GM12878 (cell line): Measurements from ENCODE around the gene KDM2A. TPM values are rescaled to one million over a fixed set of nuclear protein-coding genes. Genes with fewer than 3 reads are reported as not detected.
A peak's percentile ranks its signal among the peaks of the same experiment; 100 is the strongest.

Experiments used
- ATAC-seq: fragments of 200-7000 bp; cut with Tn5 transposase; 3 replicates; pipeline ENCODE4 v1.9.1; 2020; ENCODE audit warnings: mild to moderate bottlenecking, moderate library complexity
- BruUV-seq: library from RNA; stranded (reverse); fragments of 400-500 nt; replicated peaks from 2 replicates; lab custom pipeline; 2021; lab: Mats Ljungman, UMichigan
- CTCF ChIA-PET: fragments of 300-600 bp; sonication (Branson Sonifier 250); formaldehyde crosslinking; extraction: SDS; loops from one replicate; lab custom pipeline; 2021; ENCODE audit warnings: inconsistent platforms; lab: Yijun Ruan, JAX
- POLR2A ChIA-PET: fragments of 350-600 bp; formaldehyde crosslinking; extraction: SDS; loops from one replicate; lab custom pipeline; 2021; ENCODE audit warnings: inconsistent platforms; lab: Charles Lee
- RAD21 ChIA-PET: fragments of 300-600 bp; sonication (Branson Sonifier 250); formaldehyde crosslinking; loops from one replicate; lab custom pipeline; 2023; ENCODE audit warnings: antibody characterized with exemption; ENCODE audit not compliant: unreplicated experiment; lab: Charles Lee
- SMC1A ChIA-PET: fragments of 300-600 bp; sonication (Branson Sonifier 250); formaldehyde crosslinking; loops from one replicate; lab custom pipeline; 2023; ENCODE audit not compliant: unreplicated experiment, uncharacterized antibody; lab: Charles Lee
- DNase-seq: peaks from one replicate; pipeline ENCODE4 v3.0.0-alpha.2; 2011; ENCODE audit warnings: low read depth, low spot score
- FAIRE-seq: peaks from 3 replicates; lab custom pipeline; 2011; peaks lifted over from hg19 to GRCh38; lab: Jason Lieb, UNC
- H2AFZ ChIP-seq: 2 replicates; pipeline ENCODE4 v1.6.0; 2011; ENCODE audit warnings: low read depth, low read length, control low read depth; ENCODE audit not compliant: control insufficient read depth
- H3K27ac ChIP-seq: 2 replicates; pipeline ENCODE4 v1.5.1; 2011; ENCODE audit warnings: control low read depth; ENCODE audit not compliant: control insufficient read depth, insufficient read depth
- H3K27me3 ChIP-seq, 2 experiments: replicated peaks in 1 of 2; 2 replicates each; pipeline versions ENCODE4 v1.6.0 to v1.6.1; 2011; ENCODE audit warnings: low read length in 1 of 2; ENCODE audit not compliant: control insufficient read depth in 2 of 2, insufficient read depth in 2 of 2
- H3K36me3 ChIP-seq, 2 experiments: 2 replicates each; pipeline ENCODE4 v1.5.1; 2011; ENCODE audit warnings: low read length in 1 of 2; ENCODE audit not compliant: control insufficient read depth in 2 of 2, insufficient read depth in 2 of 2
- H3K4me1 ChIP-seq: 2 replicates; pipeline ENCODE4 v1.6.1; 2011; ENCODE audit warnings: mild to moderate bottlenecking, low read length, moderate library complexity, mixed read lengths; ENCODE audit not compliant: control insufficient read depth, insufficient read depth
- H3K4me2 ChIP-seq: 2 replicates; pipeline ENCODE4 v1.6.0; 2011; ENCODE audit warnings: control low read depth; ENCODE audit not compliant: control insufficient read depth, insufficient read depth
- H3K4me3 ChIP-seq: fragments of 200-600 bp; sonication (generic); 2 replicates; pipeline ENCODE4 v1.5.1; 2016
- H3K79me2 ChIP-seq: 2 replicates; pipeline ENCODE4 v1.6.0; 2011; ENCODE audit warnings: low read length; ENCODE audit not compliant: control insufficient read depth, insufficient read depth
- H3K9ac ChIP-seq: 2 replicates; pipeline ENCODE4 v1.8.0; 2011; ENCODE audit warnings: low read length, control low read depth, mixed read lengths; ENCODE audit not compliant: control insufficient read depth, insufficient read depth
- H3K9me3 ChIP-seq: replicated peaks from 3 replicates; pipeline ENCODE4 v1.5.1; 2011; ENCODE audit warnings: mild to moderate bottlenecking, low read length; ENCODE audit not compliant: control insufficient read depth, insufficient read depth
- H4K20me1 ChIP-seq: 2 replicates; pipeline ENCODE4 v1.6.0; 2011; ENCODE audit not compliant: control insufficient read depth, insufficient read depth
- BCL11A ChIP-seq: IDR thresholded peaks from 2 replicates; pipeline ENCODE4 v1.6.1; 2011; ENCODE audit warnings: low read depth, low read length
- CBX5 ChIP-seq: sonication (generic); IDR thresholded peaks from 2 replicates; pipeline ENCODE4 v1.6.1; 2016; ENCODE audit warnings: low read depth, moderate library complexity, mild to moderate bottlenecking, inconsistent platforms
- CHD2 ChIP-seq: IDR thresholded peaks from 2 replicates; pipeline ENCODE4 v1.6.1; 2011; ENCODE audit warnings: low read depth, low read length, improper control_type of control experiment, borderline replicate concordance
- E2F8 ChIP-seq: fragments of 450-650 bp; IDR thresholded peaks from 2 replicates; pipeline ENCODE4 v1.6.1; 2018; ENCODE audit warnings: mild to moderate bottlenecking, low read depth, moderate library complexity; ENCODE audit not compliant: partially characterized antibody
- EZH2 ChIP-seq: IDR thresholded peaks from 2 replicates; pipeline ENCODE4 v1.6.1; 2012; ENCODE audit warnings: low read depth, mild to moderate bottlenecking, control low read depth, inconsistent platforms, low read length, borderline replicate concordance; ENCODE audit not compliant: control insufficient read depth
- FOXK2 ChIP-seq: fragments of 450-650 bp; IDR thresholded peaks from 2 replicates; pipeline ENCODE4 v1.6.1; 2017; ENCODE audit warnings: mild to moderate bottlenecking, moderate library complexity
- HDAC2 ChIP-seq: fragments of 200-600 bp; sonication (generic); IDR thresholded peaks from 2 replicates; pipeline ENCODE4 v1.6.1; 2017
- IRF5 ChIP-seq: fragments of 450-650 bp; IDR thresholded peaks from 2 replicates; pipeline ENCODE4 v1.6.1; 2017; ENCODE audit warnings: borderline replicate concordance
- MTA2 ChIP-seq: fragments of 450-650 bp; IDR thresholded peaks from 2 replicates; pipeline ENCODE4 v1.6.1; 2016; ENCODE audit warnings: low read depth, mild to moderate bottlenecking, moderate library complexity
- MYC ChIP-seq: IDR thresholded peaks from 2 replicates; pipeline ENCODE4 v1.6.1; 2011; ENCODE audit warnings: mild to moderate bottlenecking, low read length, moderate library complexity, inconsistent platforms; ENCODE audit not compliant: insufficient read depth, insufficient replicate concordance, insufficient read length, severe bottlenecking
- NFXL1 ChIP-seq: fragments of 450-650 bp; IDR thresholded peaks from 2 replicates; pipeline ENCODE4 v1.6.1; 2017; ENCODE audit warnings: antibody characterized with exemption, mild to moderate bottlenecking, borderline replicate concordance
- PAX8 ChIP-seq: fragments of 450-650 bp; IDR thresholded peaks from 2 replicates; pipeline ENCODE4 v1.6.1; 2017; ENCODE audit warnings: mild to moderate bottlenecking, moderate library complexity
- RAD51 ChIP-seq: fragments of 450-650 bp; IDR thresholded peaks from 2 replicates; pipeline ENCODE4 v1.6.1; 2016; ENCODE audit warnings: moderate library complexity, mild to moderate bottlenecking, inconsistent platforms
- RELA ChIP-seq: fragments of 450-650 bp; IDR thresholded peaks from 2 replicates; pipeline ENCODE4 v1.8.0; 2014; ENCODE audit warnings: borderline replicate concordance; ENCODE audit not compliant: partially characterized antibody
- RFX5 ChIP-seq: IDR thresholded peaks from 2 replicates; pipeline ENCODE4 v1.6.1; 2011; ENCODE audit warnings: low read depth, low read length, improper control_type of control experiment
- SKIL ChIP-seq: fragments of 450-650 bp; IDR thresholded peaks from 2 replicates; pipeline ENCODE4 v1.6.1; 2017; ENCODE audit warnings: mild to moderate bottlenecking, low read depth, inconsistent platforms; ENCODE audit not compliant: poor library complexity, severe bottlenecking
- WGBS: methylation state at CpG from one replicate; pipeline ENCODE4 v1.1.6; 2016; ENCODE audit warnings: low lambda C conversion rate; ENCODE audit not compliant: insufficient replicate concordance, insufficient coverage; ENCODE audit errors: missing lambda C conversion rate; 5-methylcytosine and 5-hydroxymethylcytosine counted together
- in situ Hi-C: fragments of 300-500 bp; cut with MboI; formaldehyde crosslinking; loops from 9 replicates; pipeline ENCODE4 v1.14.3; 2018; ENCODE audit warnings: mixed read lengths
- intact Hi-C: fragments of 100-400 bp; cut with micrococcal nuclease; formaldehyde crosslinking; loops from one replicate; pipeline ENCODE4 v1.14.2; 2022; ENCODE audit not compliant: unreplicated experiment
- polyA plus RNA-seq, 11 experiments: library from polyadenylated mRNA; depleted of rRNA in 4 of 11; unstranded in 6 of 11; stranded (reverse) in 5 of 11; fragments of >200 nt; fragmentation: Nextera tagmentation in 4 of 11; fragmentation: Illumina TruSeq in 1 of 11; extraction: Ambion mirVana in 4 of 11; extraction: Trizol in 1 of 11; gene quantifications; 1 replicate in 1 of 11; 2 replicates in 10 of 11; pipeline versions ENCODE4 v1.2.1 to v1.2.3, GENCODE V29; 2011 to 2016; ENCODE audit warnings: inconsistent platforms in 2 of 11, missing spikeins in 2 of 11, low read depth in 1 of 11
- total RNA-seq, 4 experiments: library from RNA; depleted of rRNA in 3 of 4; stranded (reverse); fragments of >200 nt in 3 of 4; fragmentation: Illumina TruSeq in 1 of 4; extraction: Trizol in 1 of 4; gene quantifications; 2 replicates each; pipeline versions ENCODE4 v1.2.1 to v1.2.3, GENCODE V29; 2013 to 2021

Gene KDM2A
- total and polyA plus RNA-seq, 10 of the 15 experiments (the other 5 are each of a cell fraction or from before 2014, with no cell fraction given): 10.5 to 69.3 (median 41.6) TPM

- TF ChIP-seq E2F8: peak; percentile 14
- TF ChIP-seq MTA2: 0 out of 2 replicates have a peak, but pooled peaks have one; percentile 49
- TF ChIP-seq NFXL1: no peak
- no peak for TF ChIP-seq CBX5
- no peak for TF ChIP-seq EZH2
Measured at GRCh38 chr11:67288198-67288451, 169.1 kb downstream of the KDM2A start (continued).

- POLR2A ChIA-PET: interaction anchor here (0.6 to 3.3 kb wide), 14 partner anchors 11 to 170 kb away, joined by 3 to 46 read pairs (median 5); partner anchors contain the start of genes GRK2 and KDM2A
- H3K36me3 ChIP-seq: peaks cover 16 to 36% of the 10 kb centered on the region in 2 experiments; a peak in 3 of 4 replicates
- H2AFZ ChIP-seq: peak overlapping the region; percentile 68
- H3K4me2 ChIP-seq: peak overlapping the region; percentile 94
- H3K9me3 ChIP-seq: no peaks in the 10 kb centered on the region
- intact Hi-C loops: loop anchor here (1.0 kb wide), 3 partner anchors 11 to 29 kb away; no protein-coding TSS in a partner anchor
- peaks cover 19% of the 10 kb centered on the region for H3K79me2 ChIP-seq
- peak; percentile 99 for FAIRE-seq
- 1% methylated on average over 33 of the region's 87 CpGs for WGBS
- peak overlapping the region; percentile 99 for H3K27ac ChIP-seq
- SMC1A ChIA-PET: interaction anchor here (0.7 to 3.6 kb wide), 8 partner anchors 10 to 93 kb away, joined by 3 to 35 read pairs (median 5); partner anchors contain the start of gene POLD4
- RAD21 ChIA-PET: interaction anchor here (0.7 to 4.0 kb wide), 11 partner anchors 11 to 113 kb away, joined by 3 to 28 read pairs (median 6); partner anchors contain the start of genes GRK2 and PPP1CA
- peaks cover 26% of the 10 kb centered on the region for H3K4me1 ChIP-seq
- no peaks in the 10 kb centered on the region for H4K20me1 ChIP-seq
- DNase-seq: peak; percentile 61
- in situ Hi-C loops: no loop called here
- H3K4me3 ChIP-seq: peak overlapping the region; percentile 97
- peak; percentile 88 for ATAC-seq
- no peaks in the 10 kb centered on the region for H3K27me3 ChIP-seq
- peak overlapping the region; percentile 96 for H3K9ac ChIP-seq
- CTCF ChIA-PET: interaction anchor here (0.7 to 3.1 kb wide), 11 partner anchors 11 to 94 kb away, joined by 3 to 18 read pairs (median 7); partner anchors contain the start of genes GRK2 and SSH3
- no TSS peak for BruUV-seq
- TF ChIP-seq IRF5: no peak
- TF ChIP-seq CHD2: peak; percentile 75
- no peak for TF ChIP-seq SKIL
- no peak for TF ChIP-seq FOXK2
- TF ChIP-seq HDAC2: no peak
- TF ChIP-seq RELA: no peak
- TF ChIP-seq RFX5: no peak
- no peak for TF ChIP-seq MYC
- TF ChIP-seq BCL11A: no peak
- TF ChIP-seq RAD51: no peak
- TF ChIP-seq PAX8: no peak
Measured at GRCh38 chr11:67288452-67289225, 169.6 kb downstream of the KDM2A start.
